Islet of Langerhans (tissue), 1 donor: ENCODE data around the gene ERLIN1.

Source experiments
- FAIRE-seq: peaks from one replicate; lab custom pipeline; 2011; peaks lifted over from hg19 to GRCh38; lab: Jason Lieb, UNC

The ERLIN1 gene

DNA sequence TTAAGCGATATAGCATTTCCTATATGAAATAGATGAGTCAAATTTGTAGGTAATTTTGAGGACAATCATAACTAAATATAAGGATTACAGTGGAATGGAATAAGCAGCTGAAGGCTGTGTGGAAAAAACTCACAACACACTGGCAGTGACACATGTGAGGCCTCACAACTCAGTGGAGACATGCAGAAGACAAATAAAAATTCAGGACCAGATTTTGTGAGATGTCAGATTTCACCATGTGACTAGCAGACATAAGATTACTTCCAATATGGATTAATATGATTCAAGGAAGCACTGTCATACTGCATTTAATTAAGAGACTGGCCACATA, 17.6 kb downstream of the ERLIN1 start:
- FAIRE-seq: no peak

DNA sequence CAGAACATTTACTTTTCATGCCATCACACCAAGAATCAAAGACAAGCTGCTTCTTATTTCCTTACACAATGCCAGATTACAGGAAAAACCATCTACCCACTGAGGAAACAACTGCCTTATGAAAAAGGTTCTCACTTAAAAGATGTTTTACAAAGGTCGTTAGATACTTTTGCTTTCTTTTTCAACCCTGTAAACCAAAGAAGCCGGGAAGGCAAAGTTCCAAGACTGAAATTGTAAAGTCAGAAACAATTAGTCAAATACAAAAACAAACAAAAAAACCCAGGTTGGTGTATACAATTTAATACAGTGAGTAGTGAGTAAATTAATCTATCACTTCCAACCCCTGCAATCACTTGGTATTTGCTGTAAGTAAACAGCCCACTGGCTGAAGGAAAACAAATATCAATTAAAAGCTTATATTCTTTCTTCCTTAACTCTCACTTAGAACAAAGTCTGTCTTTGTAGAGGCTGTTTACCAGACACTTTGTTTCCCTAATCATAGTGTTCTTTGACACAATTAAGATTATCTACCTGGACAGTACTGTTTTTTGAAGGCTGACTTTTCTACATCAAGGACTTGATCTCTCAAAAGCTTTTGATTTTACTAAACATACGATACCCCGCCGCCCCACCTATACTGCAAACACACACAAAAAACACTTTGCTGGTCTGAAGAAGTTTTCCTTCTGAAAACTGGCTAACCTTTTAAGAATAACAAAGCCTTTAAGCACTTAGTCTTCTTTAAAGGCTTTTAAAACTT, 18.1 kb downstream of the ERLIN1 start:
- no peak for FAIRE-seq

DNA sequence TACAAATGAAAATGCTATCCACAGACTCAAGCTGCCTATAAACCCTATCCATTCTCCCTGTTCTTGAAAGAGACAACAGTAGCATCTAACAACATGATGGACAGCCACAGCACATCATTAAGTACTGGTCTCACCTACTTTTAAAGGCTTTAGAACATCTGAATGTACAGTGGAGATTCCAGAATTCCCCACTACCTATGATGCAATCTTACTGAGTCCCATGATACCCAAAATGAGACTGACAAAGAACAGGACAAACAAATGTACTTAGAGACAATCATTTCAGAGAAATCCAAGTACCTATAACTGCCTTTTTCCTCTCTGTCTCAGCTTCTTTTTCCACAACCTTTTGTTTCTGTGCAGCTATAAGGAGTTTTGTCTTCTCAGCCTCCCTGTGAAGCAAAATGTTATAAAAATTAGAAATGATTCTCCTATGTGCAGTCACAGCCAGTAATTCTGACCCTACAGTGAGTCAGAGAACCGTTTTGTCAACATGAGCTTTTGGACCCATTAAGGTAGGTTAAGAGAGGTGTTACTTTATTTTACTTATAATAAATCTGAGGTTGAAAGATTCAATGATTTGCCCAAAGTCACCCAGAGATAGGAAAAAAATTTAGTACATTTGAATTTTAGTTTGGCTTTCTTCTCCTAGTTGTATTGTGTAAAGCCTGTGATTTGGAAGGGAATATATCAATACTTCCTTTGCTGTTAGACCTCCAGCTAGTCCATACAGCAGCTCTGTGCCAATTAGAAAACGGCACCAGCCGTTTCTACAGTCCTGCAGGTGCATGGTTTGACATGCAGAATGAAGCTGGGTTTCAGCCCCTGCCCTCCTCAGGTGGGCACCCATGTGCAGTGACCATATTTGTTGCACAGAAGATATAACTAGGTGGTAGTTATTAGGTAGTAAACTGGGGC, 21.9 kb downstream of the ERLIN1 start:
- peak; percentile 41 for FAIRE-seq

DNA sequence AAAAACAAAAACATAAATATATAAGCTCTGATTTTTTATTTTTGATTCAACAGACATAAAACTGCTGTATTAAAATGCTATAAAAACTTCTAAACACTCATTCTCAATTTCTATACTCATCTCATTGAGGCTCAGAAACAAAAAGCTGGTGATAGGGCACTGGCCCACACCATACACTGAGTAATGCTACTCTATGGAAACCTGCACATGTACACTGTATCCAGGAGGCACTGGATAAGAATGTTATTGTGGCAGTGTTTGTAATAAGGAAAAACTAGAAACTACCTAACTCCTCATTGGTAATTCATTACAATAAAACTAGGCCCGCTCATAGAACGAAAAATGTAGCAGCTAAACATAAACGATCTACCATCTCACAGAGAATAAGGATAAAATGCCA, 23.1 kb downstream of the ERLIN1 start:
- FAIRE-seq: no peak

DNA sequence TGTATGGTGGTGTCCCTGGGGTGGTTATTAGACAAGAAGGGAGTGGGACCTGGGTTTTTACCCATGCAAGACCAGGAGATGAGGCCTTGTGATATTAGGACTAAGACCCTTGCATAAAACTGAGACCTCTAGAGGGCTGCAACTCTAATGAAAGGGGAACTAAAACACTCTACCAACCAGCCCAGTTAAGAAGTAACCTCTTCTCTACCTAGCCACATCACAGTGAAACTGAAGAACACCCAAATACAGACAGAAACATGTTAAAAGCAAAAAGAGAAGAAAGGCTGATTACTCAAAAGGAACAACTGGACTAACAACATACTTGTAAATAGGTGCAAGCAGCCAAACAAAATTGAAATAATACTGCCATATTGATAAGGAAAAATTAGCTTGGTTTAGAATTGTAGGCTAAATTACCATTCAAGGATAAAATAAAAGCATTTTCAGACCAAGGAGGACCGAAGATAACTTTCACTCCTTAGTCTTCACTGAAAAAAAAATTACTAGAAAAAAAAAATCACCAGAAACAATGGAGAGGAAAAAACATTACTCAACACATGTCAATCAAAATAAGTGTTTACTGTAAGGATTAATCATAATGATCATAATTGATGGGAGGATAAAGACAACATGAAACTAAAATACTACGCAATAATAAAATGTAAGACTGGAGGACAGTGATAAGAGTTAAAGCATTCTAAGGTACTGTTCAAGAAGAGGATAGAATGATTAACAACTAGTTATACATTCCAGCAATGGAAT, 27.6 kb downstream of the ERLIN1 start:
- FAIRE-seq: no peak

DNA sequence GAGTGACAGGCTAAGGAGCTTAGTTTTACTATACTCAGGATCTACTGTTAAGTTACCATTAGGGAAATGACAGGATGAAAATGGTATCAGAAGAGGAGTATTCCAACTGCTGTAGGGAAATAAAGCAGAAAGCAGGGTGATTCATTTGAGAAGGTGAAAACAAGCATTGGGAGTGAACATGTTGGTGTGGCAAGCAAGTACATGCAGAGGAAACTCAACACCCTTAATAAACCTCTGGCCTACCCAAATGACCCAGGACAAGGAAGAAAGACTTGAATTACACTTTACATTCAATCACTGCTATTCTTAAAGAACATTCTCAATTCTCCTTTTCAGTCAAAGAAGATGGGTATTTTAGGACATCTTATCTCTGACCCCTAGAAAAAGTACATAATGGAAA, 28.7 kb downstream of the ERLIN1 start:
- FAIRE-seq: no peak

DNA sequence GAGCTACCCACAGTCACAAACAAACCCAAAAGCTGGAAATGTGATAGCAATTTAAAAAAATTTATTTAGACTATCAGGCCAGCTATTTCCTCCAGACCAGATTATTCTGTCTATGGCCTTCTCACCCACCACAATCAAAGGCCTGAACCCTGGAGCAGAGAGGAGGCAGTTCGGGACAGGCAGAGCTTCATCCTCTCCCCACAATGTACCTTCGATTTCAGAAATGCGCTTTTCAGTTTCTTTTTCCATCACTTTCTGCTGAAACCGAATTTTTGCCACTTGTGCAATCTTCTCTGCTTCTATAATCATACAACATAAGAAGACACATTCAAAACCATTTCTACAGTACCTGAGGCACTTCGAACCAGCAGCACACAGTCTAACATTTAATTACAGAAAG, 29.9 kb downstream of the ERLIN1 start:
- no peak for FAIRE-seq

DNA sequence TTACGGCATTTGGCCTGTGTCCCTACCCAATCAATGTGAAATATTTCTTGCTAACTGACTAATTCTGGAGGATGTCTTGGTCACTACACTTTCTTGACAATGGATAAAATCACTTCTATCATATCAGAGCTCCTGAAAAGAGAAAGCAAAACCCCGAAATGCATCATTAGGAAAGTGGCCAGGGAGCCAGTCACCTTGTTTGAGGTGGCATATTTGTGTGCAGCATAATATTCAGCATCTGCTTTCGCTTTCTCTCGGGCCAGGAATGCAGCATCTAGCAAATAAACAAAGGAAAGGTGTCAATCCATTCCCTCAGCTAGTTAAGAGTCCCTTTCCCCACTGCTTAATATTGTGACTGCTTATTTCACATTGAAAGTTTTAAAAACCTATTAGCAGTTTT, 31.2 kb downstream of the ERLIN1 start:
- FAIRE-seq: no peak

DNA sequence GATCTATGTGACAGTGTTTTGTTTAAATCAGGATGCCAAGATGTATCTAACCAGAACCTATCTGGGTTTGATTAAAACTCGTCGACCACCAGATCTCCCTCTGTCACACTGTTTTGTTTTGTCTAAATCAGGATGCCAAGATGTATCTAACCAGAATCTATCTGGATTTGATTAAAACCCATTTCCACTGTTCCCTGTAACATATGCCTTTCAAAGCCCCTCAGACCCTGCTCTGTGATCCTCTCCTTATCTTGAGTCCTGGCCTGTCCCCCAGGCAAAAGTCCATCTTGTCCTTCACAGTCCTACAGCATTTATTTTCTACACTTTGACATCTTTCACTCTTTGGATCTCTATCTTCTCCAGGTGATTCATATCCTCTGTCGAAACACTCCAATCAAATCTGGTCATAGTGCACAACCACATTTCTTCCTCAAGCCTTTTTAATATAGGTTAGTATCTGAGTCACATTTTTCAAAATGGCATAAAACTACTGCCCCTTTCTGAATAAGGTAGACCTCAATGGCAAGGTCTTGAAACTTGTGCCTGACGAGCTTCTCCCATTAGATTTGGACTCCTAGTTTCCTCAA, 32.5 kb downstream of the ERLIN1 start:
- no peak for FAIRE-seq

DNA sequence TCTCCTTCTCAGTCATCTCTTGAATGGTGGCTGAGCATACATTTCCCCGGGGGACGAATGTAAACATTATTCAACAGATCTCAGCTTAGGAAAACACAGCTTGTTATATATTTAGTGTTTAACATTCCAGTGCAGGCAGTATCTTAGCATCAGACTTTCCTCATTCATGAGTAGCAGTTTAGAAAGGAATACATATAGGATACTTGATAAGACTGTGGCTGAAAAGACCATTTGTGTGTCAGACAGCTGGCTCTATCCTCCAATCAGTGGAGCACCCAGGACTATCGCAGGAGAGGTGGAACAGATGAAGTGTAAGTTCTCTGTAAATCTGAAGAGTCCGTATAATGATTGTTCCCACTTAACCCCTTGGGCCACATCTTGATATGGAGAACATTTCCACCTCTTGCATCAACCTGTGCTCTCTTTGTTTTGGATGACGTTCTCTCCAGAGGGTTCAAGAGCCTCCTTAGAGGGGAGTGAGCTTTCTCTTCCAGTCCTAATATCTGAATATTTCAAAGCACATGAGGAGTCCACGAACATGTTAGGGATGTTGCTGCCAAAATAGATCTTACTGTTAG, 34.0 kb downstream of the ERLIN1 start:
- FAIRE-seq: no peak

DNA sequence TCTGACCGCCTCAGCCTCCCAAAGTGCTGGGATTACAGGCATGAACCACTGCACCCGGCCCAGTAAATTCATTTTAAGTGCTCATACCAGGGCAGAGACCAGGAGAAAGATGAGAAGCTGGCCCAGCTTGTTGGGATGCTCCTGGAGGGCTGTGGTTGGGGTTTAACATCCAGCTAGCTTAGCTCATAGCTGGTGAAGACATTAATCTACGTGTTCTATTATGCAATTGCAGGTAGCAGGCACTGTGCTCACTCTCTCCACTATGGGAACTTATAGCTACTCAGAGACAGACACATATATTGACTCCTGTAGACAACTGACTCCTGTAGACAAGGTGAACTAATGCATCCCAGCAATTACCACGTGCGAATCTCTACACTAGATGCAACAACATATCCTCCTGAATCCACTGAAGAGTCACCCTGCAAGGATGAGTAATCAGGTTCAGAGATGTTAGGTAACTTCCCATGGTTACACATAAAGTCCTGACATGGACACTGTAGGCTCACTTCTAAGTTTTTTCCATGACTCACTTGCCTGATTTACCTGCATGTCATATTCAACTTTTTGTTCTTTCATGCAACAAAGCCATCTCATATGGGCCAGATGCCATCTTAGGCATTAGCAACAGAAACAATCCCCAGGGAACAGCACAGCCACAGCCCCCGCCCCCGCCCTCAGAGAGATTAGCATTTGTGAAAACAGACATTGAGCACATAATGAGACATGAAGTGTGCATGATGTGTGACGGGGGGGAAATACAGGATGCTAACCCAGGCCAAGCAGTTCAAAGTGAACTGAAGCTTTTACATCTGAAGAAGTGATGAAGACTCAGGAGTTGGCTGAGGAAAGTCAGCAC, 37.2 kb downstream of the ERLIN1 start:
- no peak for FAIRE-seq

DNA sequence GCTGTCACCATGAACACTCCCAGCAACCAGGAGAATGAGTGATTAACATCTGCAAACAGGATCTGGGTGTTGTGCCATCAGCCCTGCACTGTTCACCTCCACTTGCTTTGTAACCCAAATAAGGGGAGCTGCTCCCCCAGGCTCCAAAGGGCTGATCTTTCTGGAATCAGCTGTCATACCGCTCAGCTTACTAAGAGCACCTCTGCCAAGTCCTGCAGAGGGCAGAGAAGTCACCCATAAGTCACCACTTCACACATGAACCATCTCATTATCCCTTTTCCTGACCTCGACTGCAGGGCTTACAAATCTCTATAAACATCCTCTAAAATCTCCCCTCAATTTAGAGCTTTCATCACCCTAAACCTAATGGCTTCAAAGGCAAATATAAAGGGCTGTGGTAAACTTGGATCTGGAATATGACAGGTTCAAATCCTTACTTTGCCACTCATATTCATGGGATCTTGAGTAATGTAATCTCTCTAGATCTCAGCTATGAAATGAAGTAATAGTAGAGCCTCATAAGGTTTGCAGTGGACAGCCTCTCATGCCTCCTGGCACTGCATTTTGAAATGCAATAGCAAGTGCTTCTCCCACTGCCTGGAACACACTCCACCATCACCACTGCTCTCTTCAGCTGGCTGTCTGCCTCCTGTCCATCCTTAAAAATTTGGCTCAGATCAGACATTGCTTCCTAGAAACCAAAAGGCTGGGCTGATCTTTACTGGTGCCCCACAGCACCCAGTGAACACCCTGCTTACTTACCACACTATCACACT, 38.8 kb downstream of the ERLIN1 start:
- FAIRE-seq: no peak

DNA sequence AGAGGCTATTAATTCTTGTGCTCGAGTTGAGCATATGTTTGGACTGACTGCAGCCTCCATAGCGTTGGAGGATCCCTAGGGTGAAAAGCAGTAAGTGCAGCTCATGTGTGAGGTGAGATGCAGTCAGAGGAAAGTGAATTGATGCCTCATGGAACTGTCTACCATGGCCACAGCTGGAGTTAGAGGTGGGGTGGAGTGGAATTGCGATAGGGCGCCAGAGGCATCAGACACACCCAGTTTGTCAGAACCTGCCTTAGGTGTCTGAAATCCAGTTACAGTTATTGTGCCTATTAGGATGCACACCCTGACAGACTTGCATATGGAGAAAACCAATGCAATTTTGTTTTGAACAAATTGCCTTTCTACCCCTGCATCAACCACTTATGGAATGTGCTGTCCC, 39.4 kb downstream of the ERLIN1 start:
- no peak for FAIRE-seq

DNA sequence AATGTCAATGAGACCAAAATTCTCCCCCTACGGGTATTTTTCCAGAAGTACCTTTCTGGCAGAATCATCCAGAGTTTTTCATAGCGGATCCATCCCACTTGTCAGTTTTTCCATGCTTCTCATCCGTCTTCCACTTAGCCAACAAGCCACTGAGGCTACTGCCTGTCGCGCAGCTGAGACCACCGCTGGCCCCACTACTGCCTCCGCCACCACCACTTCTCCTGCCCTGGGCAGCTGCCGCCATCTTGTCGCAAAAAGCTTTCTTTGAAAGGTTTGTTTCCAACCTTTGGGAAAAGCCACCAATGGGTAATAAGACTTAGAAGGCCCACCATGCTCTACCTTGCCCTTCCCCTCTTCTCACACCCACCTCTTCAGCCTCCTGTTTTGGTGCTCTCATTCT, 42.1 kb downstream of the ERLIN1 start:
- FAIRE-seq: no peak

DNA sequence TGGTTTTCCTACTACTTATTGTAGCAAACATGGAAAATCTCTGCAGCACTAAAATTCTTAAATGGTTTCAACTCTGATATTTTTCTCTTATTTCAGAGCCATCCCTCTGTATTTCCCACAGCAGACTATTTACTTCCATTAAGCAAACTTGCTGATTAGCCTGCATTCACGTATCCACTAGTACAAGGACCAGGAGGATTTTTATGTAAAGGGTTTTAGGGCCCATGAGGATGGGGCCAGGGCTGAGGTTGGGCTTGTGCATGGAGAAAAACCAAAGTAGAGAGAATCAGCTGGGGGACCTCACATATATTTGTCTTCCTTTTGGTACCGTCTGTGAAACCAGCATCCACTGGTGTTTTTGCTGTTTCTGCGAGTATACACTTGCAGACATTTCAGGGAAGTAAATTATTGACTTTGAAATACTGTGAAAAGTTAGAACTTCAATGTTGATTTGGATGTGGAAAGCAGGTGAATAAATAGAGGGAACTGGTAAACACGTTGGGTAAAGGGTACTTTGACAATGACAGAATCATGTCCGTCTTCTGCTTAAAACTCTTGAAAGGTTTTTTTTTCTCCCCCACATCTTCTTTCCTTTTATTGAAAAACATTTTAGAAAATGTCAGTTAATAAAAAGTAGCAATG, 44.3 kb downstream of the ERLIN1 start:
- FAIRE-seq: no peak

DNA sequence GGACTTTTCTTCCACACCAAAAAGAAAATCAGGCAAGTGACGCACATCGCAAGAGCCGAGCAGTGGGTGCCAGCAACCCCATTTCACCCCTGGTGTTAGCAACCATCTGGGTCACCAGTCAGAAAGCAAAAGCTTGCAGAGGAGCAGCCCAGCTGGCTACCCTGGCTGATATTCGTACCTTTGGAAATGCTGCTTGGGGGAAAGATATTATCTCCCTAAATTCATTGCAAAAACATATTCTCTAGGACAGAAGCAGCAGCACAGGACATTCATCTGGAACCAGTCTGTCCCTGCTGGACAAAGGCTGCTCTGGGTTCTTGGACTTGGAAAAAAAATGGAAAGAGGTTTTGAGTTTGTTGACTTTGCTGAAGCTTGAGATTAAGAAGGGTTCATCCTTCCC, 45.8 kb downstream of the ERLIN1 start:
- FAIRE-seq: no peak

DNA sequence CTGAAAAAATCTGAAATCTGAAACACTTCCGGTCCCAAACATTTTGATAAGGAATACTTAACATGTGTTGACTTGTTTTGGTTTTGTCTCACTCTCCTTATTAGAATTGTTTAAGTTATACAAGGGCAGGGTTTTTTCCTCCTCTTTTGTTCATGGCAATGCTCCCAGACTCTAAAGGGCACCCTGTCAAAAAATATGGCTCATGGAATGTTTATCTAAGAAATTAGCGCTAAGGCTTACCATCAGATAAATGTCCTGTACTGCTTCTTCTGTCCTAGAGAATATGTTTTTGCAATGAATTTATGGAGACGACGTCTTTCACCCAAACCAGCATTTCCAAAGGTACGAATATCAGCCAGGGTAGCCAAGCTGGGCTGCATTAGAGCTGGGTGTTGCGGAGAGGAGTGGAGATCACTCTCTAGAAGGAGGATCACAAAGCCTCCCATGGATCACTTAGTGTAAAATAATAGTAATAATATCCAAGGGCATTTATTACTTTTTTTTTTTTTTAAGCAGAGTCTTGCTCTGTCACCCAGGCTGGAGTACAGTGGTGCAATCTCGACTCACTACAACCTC, 46.8 kb downstream of the ERLIN1 start:
- no peak for FAIRE-seq

DNA sequence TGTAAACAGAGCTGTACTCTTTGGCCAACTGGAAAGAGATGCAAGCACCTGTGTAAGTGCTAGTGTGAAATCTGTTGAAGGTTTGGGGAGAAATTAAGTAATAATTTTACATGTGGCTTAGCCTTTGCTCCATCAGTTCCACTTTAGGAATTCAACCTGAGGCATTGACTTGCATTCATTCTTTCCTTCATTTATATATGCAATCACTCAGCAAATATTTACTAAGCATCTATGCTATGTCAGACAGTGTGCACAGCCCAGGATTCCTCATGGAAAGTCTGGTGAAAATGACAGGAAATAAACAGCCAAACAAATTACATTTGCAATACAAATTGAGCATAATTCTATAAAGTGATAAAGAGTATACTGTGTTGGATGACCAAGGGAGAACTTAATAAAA, 50.3 kb downstream of the ERLIN1 start:
- FAIRE-seq: no peak

DNA sequence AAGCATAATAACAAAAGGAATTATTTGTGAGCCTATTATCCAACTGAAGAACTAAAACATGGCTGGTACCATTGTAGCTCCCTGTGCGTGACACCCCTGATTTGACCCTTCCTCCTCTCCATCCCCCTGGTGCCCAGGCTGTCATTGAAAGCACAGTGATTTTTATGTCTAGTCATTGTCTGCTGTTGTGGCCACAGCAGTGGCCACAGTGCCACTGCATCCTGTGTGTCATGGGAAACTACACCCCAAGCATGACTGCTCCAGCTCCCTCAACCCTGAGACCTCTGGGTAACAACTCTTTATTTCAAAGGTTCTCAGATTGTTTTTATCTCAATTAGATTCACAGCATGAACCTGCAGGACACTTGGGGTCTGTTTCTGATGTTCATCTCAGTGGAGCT, 52.0 kb downstream of the ERLIN1 start:
- no peak for FAIRE-seq

DNA sequence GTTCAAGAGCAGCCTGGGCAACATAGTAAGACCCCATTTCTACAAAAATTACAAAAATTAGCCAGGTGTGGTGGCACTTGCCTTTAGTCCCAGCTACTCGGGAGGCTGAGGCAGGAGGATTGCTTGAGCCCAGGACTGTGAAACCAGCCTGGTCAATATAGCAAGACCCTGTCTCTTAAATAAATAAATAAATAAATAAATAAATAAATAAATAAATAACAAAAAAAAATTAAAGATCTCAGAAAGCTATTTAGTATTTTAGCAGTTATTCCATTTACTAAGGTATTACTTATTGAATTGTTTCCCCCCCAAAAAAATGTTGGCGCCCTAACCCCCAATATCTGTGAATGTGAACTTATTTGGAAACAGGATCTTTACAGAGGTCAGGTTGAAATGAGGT, 53.4 kb downstream of the ERLIN1 start:
- no peak for FAIRE-seq
